ACC112 (cell line): Measurements from ENCODE around the gene INSIG1.

Source experiments
- H2AFZ ChIP-seq: fragments of 200-600 bp; sonication (generic); one replicate; pipeline ENCODE4 v1.6.0; 2017; ENCODE audit warnings: antibody characterized with exemption, low read length; ENCODE audit not compliant: unreplicated experiment
- H3K27ac ChIP-seq: fragments of 200-600 bp; sonication (generic); 2 replicates; pipeline ENCODE4 v1.5.1; 2014; ENCODE audit warnings: low read depth, mild to moderate bottlenecking, antibody characterized with exemption, low read length, moderate library complexity
- H3K27me3 ChIP-seq: fragments of 200-600 bp; sonication (generic); 2 replicates; pipeline ENCODE4 v1.6.1; 2014; ENCODE audit warnings: mild to moderate bottlenecking, antibody characterized with exemption, low read length, moderate library complexity, mixed read lengths; ENCODE audit not compliant: insufficient read depth
- H3K36me3 ChIP-seq: fragments of 200-600 bp; sonication (generic); 2 replicates; pipeline ENCODE4 v1.6.1; 2016; ENCODE audit warnings: mild to moderate bottlenecking, antibody characterized with exemption, low read length, moderate library complexity, mixed read lengths; ENCODE audit not compliant: insufficient read depth
- H3K4me1 ChIP-seq: fragments of 200-600 bp; sonication (generic); one replicate; pipeline ENCODE4 v1.6.1; 2016; ENCODE audit warnings: low read length, mixed read lengths; ENCODE audit not compliant: insufficient read depth, unreplicated experiment, control insufficient read depth
- H3K4me3 ChIP-seq: fragments of 200-600 bp; sonication (generic); 2 replicates; pipeline ENCODE4 v1.5.1; 2014; ENCODE audit warnings: mild to moderate bottlenecking, low read depth, low read length
- H3K79me2 ChIP-seq: fragments of 200-600 bp; sonication (generic); one replicate; pipeline ENCODE4 v1.6.0; 2016; ENCODE audit warnings: low read length; ENCODE audit not compliant: control insufficient read depth, unreplicated experiment, insufficient read depth

Gene INSIG1

GRCh38 chr7:155352753-155353115 lies 55.1 kb downstream of the INSIG1 start:
- no peaks in the 10 kb centered on the region for H3K79me2 ChIP-seq
- no peaks in the 10 kb centered on the region for H3K36me3 ChIP-seq
- no peaks in the 10 kb centered on the region for H3K4me1 ChIP-seq
- no peak overlapping the region for H2AFZ ChIP-seq
- peaks cover 42% of the 10 kb centered on the region for H3K27me3 ChIP-seq
- H3K4me3 ChIP-seq: no peak overlapping the region
- H3K27ac ChIP-seq: no peak overlapping the region

GRCh38 chr7:155353256-155353897 lies 55.7 kb downstream of the INSIG1 start:
- no peak overlapping the region for H3K4me3 ChIP-seq
- H3K27me3 ChIP-seq: peaks cover 49% of the 10 kb centered on the region
- no peaks in the 10 kb centered on the region for H3K4me1 ChIP-seq
- H2AFZ ChIP-seq: no peak overlapping the region
- no peaks in the 10 kb centered on the region for H3K79me2 ChIP-seq
- no peak overlapping the region for H3K27ac ChIP-seq
- no peaks in the 10 kb centered on the region for H3K36me3 ChIP-seq

- no peaks in the 10 kb centered on the region for H3K79me2 ChIP-seq
- H3K4me3 ChIP-seq: no peak overlapping the region
- no peak overlapping the region for H2AFZ ChIP-seq
- no peaks in the 10 kb centered on the region for H3K36me3 ChIP-seq
- peaks cover 54% of the 10 kb centered on the region for H3K27me3 ChIP-seq
- no peak overlapping the region for H3K27ac ChIP-seq
- no peaks in the 10 kb centered on the region for H3K4me1 ChIP-seq
Measured at GRCh38 chr7:155354371-155355048, 56.8 kb downstream of the INSIG1 start.

- Histone ChIP-seq H3K27me3 (peaks cover 61% of the 10 kb centered on the region), H3K36me3 (no peaks in the 10 kb centered on the region), H3K79me2 (no peaks in the 10 kb centered on the region), H3K27ac (no peak overlapping the region), H3K4me1 (no peaks in the 10 kb centered on the region), H3K4me3 (no peak overlapping the region), H2AFZ (no peak overlapping the region)
Measured at GRCh38 chr7:155355176-155355575, 57.5 kb downstream of the INSIG1 start.

GRCh38 chr7:155355745-155356144 lies 58.1 kb downstream of the INSIG1 start:
- H3K4me3 ChIP-seq: no peak overlapping the region
- no peaks in the 10 kb centered on the region for H3K36me3 ChIP-seq
- no peaks in the 10 kb centered on the region for H3K79me2 ChIP-seq
- peaks cover 66% of the 10 kb centered on the region for H3K27me3 ChIP-seq
- no peak overlapping the region for H2AFZ ChIP-seq
- no peaks in the 10 kb centered on the region for H3K4me1 ChIP-seq
- no peak overlapping the region for H3K27ac ChIP-seq

GRCh38 chr7:155356323-155357105 lies 58.8 kb downstream of the INSIG1 start:
- Histone ChIP-seq H3K27ac (no peak overlapping the region), H3K27me3 (peaks cover 68% of the 10 kb centered on the region), H3K4me3 (no peak overlapping the region), H3K79me2 (no peaks in the 10 kb centered on the region), H3K4me1 (no peaks in the 10 kb centered on the region), H2AFZ (no peak overlapping the region), H3K36me3 (no peaks in the 10 kb centered on the region)

GRCh38 chr7:155357573-155358041 lies 59.9 kb downstream of the INSIG1 start:
- Histone ChIP-seq H3K4me1 (no peaks in the 10 kb centered on the region), H3K27ac (no peak overlapping the region), H3K36me3 (no peaks in the 10 kb centered on the region), H3K4me3 (no peak overlapping the region), H2AFZ (no peak overlapping the region), H3K79me2 (no peaks in the 10 kb centered on the region), H3K27me3 (peaks cover 68% of the 10 kb centered on the region)

- Histone ChIP-seq H3K79me2 (no peaks in the 10 kb centered on the region), H3K27me3 (peaks cover 71% of the 10 kb centered on the region), H3K4me3 (no peak overlapping the region), H2AFZ (no peak overlapping the region), H3K4me1 (no peaks in the 10 kb centered on the region), H3K27ac (no peak overlapping the region), H3K36me3 (no peaks in the 10 kb centered on the region)
Measured at GRCh38 chr7:155358066-155358947, 60.6 kb downstream of the INSIG1 start.

- Histone ChIP-seq H3K27ac (no peak overlapping the region), H3K36me3 (no peaks in the 10 kb centered on the region), H2AFZ (no peak overlapping the region), H3K4me1 (no peaks in the 10 kb centered on the region), H3K27me3 (peaks cover 77% of the 10 kb centered on the region), H3K4me3 (no peak overlapping the region), H3K79me2 (no peaks in the 10 kb centered on the region)
Measured at GRCh38 chr7:155358948-155359712, 61.5 kb downstream of the INSIG1 start.
